Ectodermal cell (in vitro differentiated cells): ENCODE results near the gene NMUR2. TPM values are rescaled to one million over a fixed set of nuclear protein-coding genes. Genes with fewer than 3 reads are reported as not detected.

Experiments
- H3K27ac ChIP-seq: 2 replicates; pipeline ENCODE4 v1.7.0; 2013; ENCODE audit warnings: mild to moderate bottlenecking, low read depth, low read length; ENCODE audit not compliant: insufficient read depth, poor library complexity, severe bottlenecking
- H3K27me3 ChIP-seq: 2 replicates; pipeline ENCODE4 v1.7.0; 2013; ENCODE audit warnings: mild to moderate bottlenecking, low read length; ENCODE audit not compliant: insufficient read depth, control insufficient read depth, poor library complexity, severe bottlenecking
- H3K36me3 ChIP-seq: one replicate; pipeline ENCODE4 v1.7.0; 2013; ENCODE audit warnings: low read length; ENCODE audit not compliant: control insufficient read depth, insufficient read depth
- H3K4me1 ChIP-seq: one replicate; pipeline ENCODE4 v1.7.0; 2013; ENCODE audit warnings: low read length; ENCODE audit not compliant: control insufficient read depth, insufficient read depth
- H3K4me3 ChIP-seq: 2 replicates; pipeline ENCODE4 v1.7.0; 2013; ENCODE audit warnings: low read depth, low read length, control low read depth; ENCODE audit not compliant: insufficient read depth
- H3K9me3 ChIP-seq: 2 replicates; pipeline ENCODE4 v1.7.0; 2013; ENCODE audit warnings: mild to moderate bottlenecking, low read length, moderate library complexity; ENCODE audit not compliant: control insufficient read depth
- WGBS, 2 experiments: methylation state at CpG; one replicate each; pipeline ENCODE4 v1.1.7; 2013; ENCODE audit warnings: missing lambda C conversion rate in 2 of 2; 5-methylcytosine and 5-hydroxymethylcytosine counted together
- polyA plus RNA-seq, 4 experiments: library from polyadenylated mRNA; stranded (reverse); fragments of 50-300 nt; gene quantifications; one replicate each; pipeline ENCODE4 v1.2.3, GENCODE V29; 2013

The NMUR2 gene
- 0.44 TPM for polyA plus RNA-seq (2013, experiment 1 of 4)
- polyA plus RNA-seq (2013, experiment 2 of 4), result 0.21 TPM
- polyA plus RNA-seq (2013, experiment 3 of 4), result 0.32 TPM
- polyA plus RNA-seq (2013, experiment 4 of 4), result 0.28 TPM

GRCh38 chr5:152405145-152405544 lies at the start of gene NMUR2:
TSS of gene NMUR2 (minus strand) at chr5:152405279. CDS start at chr5:152405113, 166 bp downstream.
- Histone ChIP-seq H3K27ac (no peak within 1 kb of the TSS), H3K4me3 (no peak within 1 kb of the TSS), H3K27me3 (no peaks in the 10 kb centered on the region), H3K4me1 (peaks cover 3% of the 10 kb centered on the region), H3K9me3 (no peaks in the 10 kb centered on the region), H3K36me3 (no peaks in the 10 kb centered on the region)
- WGBS, 2 experiments, result 31 to 35% methylated on average over 7 of the region's 7 CpGs

GRCh38 chr5:152443935-152444334 lies 38.9 kb upstream of the NMUR2 start:
- Histone ChIP-seq H3K36me3 (no peaks in the 10 kb centered on the region), H3K4me1 (no peaks in the 10 kb centered on the region), H3K4me3 (no peak overlapping the region), H3K9me3 (no peaks in the 10 kb centered on the region), H3K27ac (no peak overlapping the region), H3K27me3 (no peaks in the 10 kb centered on the region)
- WGBS, 2 experiments, result 100% methylated on average over 2 of the region's 2 CpGs

GRCh38 chr5:152439791-152440190 lies 34.7 kb upstream of the NMUR2 start:
- WGBS, 2 experiments, result 72 to 87% methylated on average over 3 of the region's 3 CpGs
- Histone ChIP-seq H3K4me1 (peaks cover 4% of the 10 kb centered on the region), H3K27me3 (peaks cover 3% of the 10 kb centered on the region), H3K4me3 (no peak overlapping the region), H3K36me3 (no peaks in the 10 kb centered on the region), H3K27ac (no peak overlapping the region), H3K9me3 (no peaks in the 10 kb centered on the region)

- no peaks in the 10 kb centered on the region for H3K36me3 ChIP-seq
- H3K9me3 ChIP-seq, result no peaks in the 10 kb centered on the region
- 12 to 13% methylated on average over 3 of the region's 3 CpGs for WGBS, 2 experiments
- no peak overlapping the region for H3K4me3 ChIP-seq
- H3K27me3 ChIP-seq, result peaks cover 3% of the 10 kb centered on the region
- no peak overlapping the region for H3K27ac ChIP-seq
- H3K4me1 ChIP-seq, result peaks cover 4% of the 10 kb centered on the region
Measured at GRCh38 chr5:152437866-152438265, 32.8 kb upstream of the NMUR2 start.

GRCh38 chr5:152427721-152428120 lies 22.6 kb upstream of the NMUR2 start:
- Histone ChIP-seq H3K36me3 (no peaks in the 10 kb centered on the region), H3K27me3 (no peaks in the 10 kb centered on the region), H3K27ac (no peak overlapping the region), H3K4me1 (no peaks in the 10 kb centered on the region), H3K4me3 (no peak overlapping the region), H3K9me3 (no peaks in the 10 kb centered on the region)
- 94 to 98% methylated on average over 3 of the region's 3 CpGs for WGBS, 2 experiments

GRCh38 chr5:152425083-152425482 lies 20.0 kb upstream of the NMUR2 start:
- no peaks in the 10 kb centered on the region for H3K9me3 ChIP-seq
- H3K27me3 ChIP-seq, result no peaks in the 10 kb centered on the region
- H3K4me3 ChIP-seq, result no peak overlapping the region
- 90 to 100% methylated on average over 1 of the region's 2 CpGs for WGBS, 2 experiments
- H3K4me1 ChIP-seq, result no peaks in the 10 kb centered on the region
- H3K36me3 ChIP-seq, result no peaks in the 10 kb centered on the region
- no peak overlapping the region for H3K27ac ChIP-seq

- WGBS, 2 experiments, result 97 to 100% methylated on average over 2 of the region's 2 CpGs
- H3K27me3 ChIP-seq, result no peaks in the 10 kb centered on the region
- no peak overlapping the region for H3K4me3 ChIP-seq
- no peaks in the 10 kb centered on the region for H3K36me3 ChIP-seq
- H3K9me3 ChIP-seq, result no peaks in the 10 kb centered on the region
- H3K4me1 ChIP-seq, result no peaks in the 10 kb centered on the region
- no peak overlapping the region for H3K27ac ChIP-seq
Measured at GRCh38 chr5:152424501-152424900, 19.4 kb upstream of the NMUR2 start.

GRCh38 chr5:152422081-152422480 lies 17.0 kb upstream of the NMUR2 start:
- Histone ChIP-seq H3K36me3 (no peaks in the 10 kb centered on the region), H3K27ac (no peak overlapping the region), H3K27me3 (no peaks in the 10 kb centered on the region), H3K9me3 (no peaks in the 10 kb centered on the region), H3K4me3 (no peak overlapping the region), H3K4me1 (no peaks in the 10 kb centered on the region)
- 88 to 94% methylated on average over 2 of the region's 2 CpGs for WGBS, 2 experiments

GRCh38 chr5:152412129-152412528 lies 7.0 kb upstream of the NMUR2 start:
- no peaks in the 10 kb centered on the region for H3K27me3 ChIP-seq
- no peak overlapping the region for H3K4me3 ChIP-seq
- H3K4me1 ChIP-seq, result no peaks in the 10 kb centered on the region
- no peak overlapping the region for H3K27ac ChIP-seq
- no peaks in the 10 kb centered on the region for H3K9me3 ChIP-seq
- H3K36me3 ChIP-seq, result no peaks in the 10 kb centered on the region
- whole genome bisulfite sequencing, 2 experiments, result 91 to 100% methylated on average over 1 of the region's 1 CpG

- WGBS, 2 experiments, result 95 to 100% methylated on average over 1 of the region's 1 CpG
Measured at GRCh38 chr5:152406082-152406481, 1.0 kb upstream of the NMUR2 start.

GRCh38 chr5:152404494-152404893 lies 585 bp downstream of the NMUR2 start:
- no peaks in the 10 kb centered on the region for H3K27me3 ChIP-seq
- no peaks in the 10 kb centered on the region for H3K9me3 ChIP-seq
- 96 to 97% methylated on average over 23 of the region's 23 CpGs for WGBS, 2 experiments
- peaks cover 3% of the 10 kb centered on the region for H3K4me1 ChIP-seq
- H3K36me3 ChIP-seq, result no peaks in the 10 kb centered on the region
- H3K4me3 ChIP-seq, result no peak overlapping the region
- H3K27ac ChIP-seq, result no peak overlapping the region

More at GRCh38 chr5:152406082-152406481, 1.0 kb upstream of the NMUR2 start:
- no peaks in the 10 kb centered on the region for H3K27me3 ChIP-seq
- no peak overlapping the region for H3K4me3 ChIP-seq
- no peaks in the 10 kb centered on the region for H3K9me3 ChIP-seq
- H3K4me1 ChIP-seq, result peaks cover 3% of the 10 kb centered on the region
- H3K27ac ChIP-seq, result no peak overlapping the region
- no peaks in the 10 kb centered on the region for H3K36me3 ChIP-seq
